EH (cell line): ENCODE measurements around the gene ZNF609.
"Not testable (repeated sequence)": the region's sequence is repeated elsewhere in the genome, so short reads cannot be mapped to it uniquely, and the experiment has no call there.

ENCODE experiments used
- DNase-seq: peaks from one replicate; pipeline ENCODE4 v3.0.0-alpha.2; 2015; ENCODE audit warnings: low read depth

The ZNF609 gene

GRCh38 chr15:64586259-64586870, 126.0 kb downstream of the ZNF609 start:
- DNase-seq: no peak

GRCh38 chr15:64586984-64587383, 126.6 kb downstream of the ZNF609 start:
- DNase-seq: no peak

GRCh38 chr15:64589435-64590084, 129.2 kb downstream of the ZNF609 start:
- no peak for DNase-seq

GRCh38 chr15:64592845-64593244, 132.5 kb downstream of the ZNF609 start:
- DNase-seq: not testable (repeated sequence)

- DNase-seq: peak; percentile 58
Observed at GRCh38 chr15:64596701-64597476, 136.5 kb downstream of the ZNF609 start.

- no peak for DNase-seq
Observed at GRCh38 chr15:64597477-64597822, 137.1 kb downstream of the ZNF609 start.

GRCh38 chr15:64599226-64599625, 138.8 kb downstream of the ZNF609 start:
- DNase-seq: peak; percentile 24

- peak; percentile 57 for DNase-seq
Observed at GRCh38 chr15:64599716-64600115, 139.3 kb downstream of the ZNF609 start.

- DNase-seq: no peak
Observed at GRCh38 chr15:64600794-64601193, 140.4 kb downstream of the ZNF609 start.

GRCh38 chr15:64604319-64604718, 143.9 kb downstream of the ZNF609 start:
- DNase-seq: peak; percentile 29

- not testable (repeated sequence) for DNase-seq
Observed at GRCh38 chr15:64607416-64607815, 147.0 kb downstream of the ZNF609 start.

GRCh38 chr15:64610257-64610919, 150.0 kb downstream of the ZNF609 start:
- DNase-seq: no peak

- no peak for DNase-seq
Observed at GRCh38 chr15:64611085-64611725, 150.8 kb downstream of the ZNF609 start.

- DNase-seq: no peak
Observed at GRCh38 chr15:64614519-64614918, 154.1 kb downstream of the ZNF609 start.

GRCh38 chr15:64617727-64618126, 157.3 kb downstream of the ZNF609 start:
- no peak for DNase-seq

- DNase-seq: no peak
Observed at GRCh38 chr15:64618138-64618537, 157.8 kb downstream of the ZNF609 start.

- no peak for DNase-seq
Observed at GRCh38 chr15:64618540-64618939, 158.2 kb downstream of the ZNF609 start.

- DNase-seq: peak; percentile 74
Observed at GRCh38 chr15:64619880-64620839, 159.8 kb downstream of the ZNF609 start.

- no peak for DNase-seq
Observed at GRCh38 chr15:64621056-64621455, 160.7 kb downstream of the ZNF609 start.

- no peak for DNase-seq
Observed at GRCh38 chr15:64622410-64623260, 162.3 kb downstream of the ZNF609 start.
